Activated naive CD4-positive, alpha-beta T cell treated with anti-CD3 and anti-CD28 coated beads for 36 hours (primary cell): ENCODE measurements around the gene CACNA1F. TPM values are rescaled to one million over a fixed set of nuclear protein-coding genes. Genes with fewer than 3 reads are reported as not detected.

Experiments
- CTCF ChIA-PET: fragments of 350-600 bp; sonication (Branson Sonifier 250); formaldehyde crosslinking; loops from one replicate; lab custom pipeline; 2021; ENCODE audit warnings: antibody characterized with exemption; lab: Charles Lee
- DNase-seq: peaks from one replicate; pipeline ENCODE4 v3.0.0-alpha.2; 2020
- H3K27ac Mint-ChIP-seq: one replicate; pipeline ENCODE4 v1.8.0; 2021; ENCODE audit warnings: mild to moderate bottlenecking, mixed read lengths
- H3K27me3 Mint-ChIP-seq: one replicate; pipeline ENCODE4 v1.8.0; 2021; ENCODE audit warnings: low read depth, mixed read lengths
- H3K36me3 Mint-ChIP-seq: one replicate; pipeline ENCODE4 v1.8.0; 2021; ENCODE audit warnings: low read depth, mixed read lengths
- H3K4me1 Mint-ChIP-seq: one replicate; pipeline ENCODE4 v1.8.0; 2021; ENCODE audit warnings: low read depth, mixed read lengths
- H3K4me3 Mint-ChIP-seq: one replicate; pipeline ENCODE4 v1.8.0; 2021; ENCODE audit warnings: mild to moderate bottlenecking, moderate library complexity, mixed read lengths
- H3K9me3 Mint-ChIP-seq: one replicate; pipeline ENCODE4 v1.8.0; 2021; ENCODE audit warnings: mixed read lengths
- intact Hi-C: fragments of 100-400 bp; cut with micrococcal nuclease; formaldehyde crosslinking; loops from one replicate; pipeline ENCODE4 v1.15.1; 2023
- total RNA-seq, 2 experiments: library from RNA; stranded (reverse); gene quantifications; one replicate each; pipeline ENCODE4 v1.2.3, GENCODE V29; 2021

The CACNA1F gene
- total RNA-seq, 2 experiments from 2014 or later: 0.62 to 1.0 TPM

DNA sequence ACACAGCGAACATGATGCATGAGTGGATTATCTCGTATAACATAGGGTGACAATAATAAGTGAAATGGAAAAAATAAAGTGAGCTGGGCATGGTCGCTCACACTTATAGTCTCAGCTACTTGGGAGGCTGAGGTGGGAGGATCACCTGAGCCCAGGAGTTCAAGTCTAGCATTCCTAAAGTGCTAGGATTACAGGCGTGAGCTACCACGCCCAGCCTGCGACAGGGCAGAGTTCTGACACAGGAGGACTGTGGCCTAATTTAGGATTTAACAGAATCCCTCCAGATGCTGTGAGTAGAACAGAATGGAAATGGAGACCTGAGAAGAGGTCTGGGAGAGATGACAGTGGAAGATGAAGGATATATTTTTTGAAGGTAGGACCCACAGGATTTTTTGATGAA is 43.5 kb downstream of the CACNA1F start:
- DNase-seq: no peak
- peak overlapping the region; percentile 97 for H3K4me3 Mint-ChIP-seq
- H3K9me3 Mint-ChIP-seq: no peaks in the 10 kb centered on the region
- intact Hi-C loops: loop anchor here (2.0 to 10.0 kb wide), 4 partner anchors 35 to 688 kb away; partner anchors contain the start of genes GPKOW and USP27X
- H3K27ac Mint-ChIP-seq: peak overlapping the region; percentile 94
- CTCF ChIA-PET: interaction anchor here (1.8 kb wide), 1 partner anchor 47 kb away, joined by 4 read pairs; no protein-coding TSS in a partner anchor
- H3K36me3 Mint-ChIP-seq: no peaks in the 10 kb centered on the region
- H3K27me3 Mint-ChIP-seq: no peaks in the 10 kb centered on the region
- H3K4me1 Mint-ChIP-seq: peaks cover 30% of the 10 kb centered on the region

DNA sequence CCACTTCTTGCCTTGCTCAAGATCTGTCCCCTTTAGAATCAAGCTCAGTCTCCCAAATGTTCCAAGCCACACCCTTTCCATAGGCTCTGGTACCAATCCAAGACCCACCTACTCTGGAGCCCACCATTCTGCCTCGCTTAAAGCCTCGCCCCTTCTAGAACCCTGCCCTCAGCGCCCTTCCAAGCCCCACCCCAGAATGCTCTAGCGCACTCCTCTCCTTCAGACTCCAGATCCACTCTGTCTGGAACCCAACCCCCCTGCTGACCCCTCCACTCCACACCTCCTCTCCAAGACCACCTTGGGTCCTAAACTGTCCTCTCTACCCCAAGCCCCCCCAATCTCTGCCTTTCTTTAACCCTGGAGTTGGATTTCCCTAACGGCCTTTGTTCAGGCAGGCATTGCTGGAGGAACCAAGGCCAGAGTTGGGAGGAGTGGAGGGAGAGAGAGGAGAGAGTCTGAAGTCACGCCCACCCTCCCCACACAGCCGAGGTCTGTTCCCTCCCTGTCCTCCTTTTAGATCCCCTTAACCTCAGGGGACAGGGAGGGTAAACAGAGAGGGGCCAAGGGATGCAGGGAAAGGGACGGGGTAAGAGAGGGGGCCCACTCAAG is 44.6 kb downstream of the CACNA1F start:
- intact Hi-C loops: loop anchor here (5.0 kb wide), 1 partner anchor 689 kb away; the partner anchor contains the start of gene USP27X
- H3K4me1 Mint-ChIP-seq: peaks cover 30% of the 10 kb centered on the region
- no peak for DNase-seq

GRCh38 chrX:49187526-49187925 is 45.6 kb downstream of the CACNA1F start:
- intact Hi-C loops: loop anchor here (5.0 kb wide), 1 partner anchor 690 kb away; the partner anchor contains the start of gene USP27X
- H3K4me1 Mint-ChIP-seq: peaks cover 21% of the 10 kb centered on the region
- H3K36me3 Mint-ChIP-seq: no peaks in the 10 kb centered on the region
- H3K27me3 Mint-ChIP-seq: no peaks in the 10 kb centered on the region
- CTCF ChIA-PET: no interaction called here
- no peak overlapping the region for H3K27ac Mint-ChIP-seq
- no peak for DNase-seq
- H3K9me3 Mint-ChIP-seq: no peaks in the 10 kb centered on the region
- H3K4me3 Mint-ChIP-seq: no peak overlapping the region

More for the DNA sequence above, 44.6 kb downstream of the CACNA1F start:
- Mint-ChIP-seq H3K36me3 (no peaks in the 10 kb centered on the region), H3K9me3 (no peaks in the 10 kb centered on the region), H3K27ac (no peak overlapping the region), H3K27me3 (no peaks in the 10 kb centered on the region), H3K4me3 (no peak overlapping the region)
- CTCF ChIA-PET: interaction anchor here (1.8 kb wide), 1 partner anchor 46 kb away, joined by 4 read pairs; no protein-coding TSS in a partner anchor

GRCh38 chrX:49187028-49187394 is 46.1 kb downstream of the CACNA1F start:
- no peak for DNase-seq
- Mint-ChIP-seq H3K4me3 (no peak overlapping the region), H3K27ac (no peak overlapping the region), H3K9me3 (no peaks in the 10 kb centered on the region), H3K4me1 (peaks cover 16% of the 10 kb centered on the region), H3K27me3 (no peaks in the 10 kb centered on the region), H3K36me3 (peaks cover 4% of the 10 kb centered on the region)
- intact Hi-C loops: loop anchor here (5.0 kb wide), 1 partner anchor 690 kb away; the partner anchor contains the start of gene USP27X
- CTCF ChIA-PET: no interaction called here

DNA sequence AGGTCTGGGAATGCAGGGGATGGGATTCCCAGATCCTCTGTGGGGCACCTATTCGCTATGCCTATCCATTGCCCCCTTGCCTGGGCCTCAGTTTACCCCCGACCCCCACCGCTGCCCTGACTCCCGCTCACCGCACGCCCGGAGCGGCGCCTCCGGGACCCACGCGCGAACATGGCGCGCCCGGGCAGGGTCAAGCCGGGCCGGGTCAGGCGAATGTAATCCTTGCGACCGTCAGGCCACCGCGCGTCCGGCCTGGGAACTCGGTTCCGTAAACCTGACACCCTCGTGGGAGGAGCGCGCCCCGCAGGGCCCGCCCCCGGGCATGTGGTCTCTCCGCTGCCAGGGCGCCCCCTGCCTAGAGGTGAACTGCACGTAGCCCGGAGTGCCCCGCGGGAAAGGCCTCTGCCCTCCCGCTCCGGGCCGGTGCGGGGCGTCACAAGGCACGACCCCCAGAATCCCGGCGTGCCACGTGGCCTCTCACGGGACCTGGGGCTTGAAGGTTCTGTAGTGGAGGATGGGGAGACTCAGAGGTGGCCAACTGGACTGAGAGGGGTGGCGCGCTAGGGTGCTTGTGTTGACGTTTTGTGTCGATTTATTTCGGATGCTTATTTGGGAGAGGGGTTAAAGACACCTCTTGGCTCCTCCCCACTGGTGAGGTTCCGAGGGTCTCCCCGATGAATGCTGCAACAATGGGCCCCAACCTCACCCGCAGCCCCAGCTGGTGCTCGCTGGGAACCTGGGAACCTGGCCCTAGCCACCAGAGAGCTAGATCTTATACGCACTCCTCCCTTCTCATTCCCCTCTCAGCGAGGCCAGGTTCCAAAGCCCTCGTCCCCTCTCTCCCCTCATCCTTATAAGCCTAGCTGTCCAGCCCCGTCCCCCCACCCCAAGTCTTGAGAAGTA is 46.8 kb downstream of the CACNA1F start, which contains the start of gene PRICKLE3:
Gene PRICKLE3, minus strand, starts transcription at position 249 of the 903 bp plus-strand sequence. Its CDS starts 76 bp downstream, at position 173.
- H3K9me3 Mint-ChIP-seq: no peaks in the 10 kb centered on the region
- DNase-seq: peak; percentile 82
- intact Hi-C loops: loop anchor here (5.0 kb wide), 1 partner anchor 691 kb away; the partner anchor contains the start of gene USP27X
- H3K4me3 Mint-ChIP-seq: peak within 1 kb of the TSS; percentile 83
- no peaks in the 10 kb centered on the region for H3K27me3 Mint-ChIP-seq
- H3K36me3 Mint-ChIP-seq: peaks cover 4% of the 10 kb centered on the region
- CTCF ChIA-PET: interaction anchor here (0.6 kb wide), 1 partner anchor 25 kb away, joined by 3 read pairs; no protein-coding TSS in a partner anchor
- peaks cover 16% of the 10 kb centered on the region for H3K4me1 Mint-ChIP-seq
- H3K27ac Mint-ChIP-seq: peak within 1 kb of the TSS; percentile 84

DNA sequence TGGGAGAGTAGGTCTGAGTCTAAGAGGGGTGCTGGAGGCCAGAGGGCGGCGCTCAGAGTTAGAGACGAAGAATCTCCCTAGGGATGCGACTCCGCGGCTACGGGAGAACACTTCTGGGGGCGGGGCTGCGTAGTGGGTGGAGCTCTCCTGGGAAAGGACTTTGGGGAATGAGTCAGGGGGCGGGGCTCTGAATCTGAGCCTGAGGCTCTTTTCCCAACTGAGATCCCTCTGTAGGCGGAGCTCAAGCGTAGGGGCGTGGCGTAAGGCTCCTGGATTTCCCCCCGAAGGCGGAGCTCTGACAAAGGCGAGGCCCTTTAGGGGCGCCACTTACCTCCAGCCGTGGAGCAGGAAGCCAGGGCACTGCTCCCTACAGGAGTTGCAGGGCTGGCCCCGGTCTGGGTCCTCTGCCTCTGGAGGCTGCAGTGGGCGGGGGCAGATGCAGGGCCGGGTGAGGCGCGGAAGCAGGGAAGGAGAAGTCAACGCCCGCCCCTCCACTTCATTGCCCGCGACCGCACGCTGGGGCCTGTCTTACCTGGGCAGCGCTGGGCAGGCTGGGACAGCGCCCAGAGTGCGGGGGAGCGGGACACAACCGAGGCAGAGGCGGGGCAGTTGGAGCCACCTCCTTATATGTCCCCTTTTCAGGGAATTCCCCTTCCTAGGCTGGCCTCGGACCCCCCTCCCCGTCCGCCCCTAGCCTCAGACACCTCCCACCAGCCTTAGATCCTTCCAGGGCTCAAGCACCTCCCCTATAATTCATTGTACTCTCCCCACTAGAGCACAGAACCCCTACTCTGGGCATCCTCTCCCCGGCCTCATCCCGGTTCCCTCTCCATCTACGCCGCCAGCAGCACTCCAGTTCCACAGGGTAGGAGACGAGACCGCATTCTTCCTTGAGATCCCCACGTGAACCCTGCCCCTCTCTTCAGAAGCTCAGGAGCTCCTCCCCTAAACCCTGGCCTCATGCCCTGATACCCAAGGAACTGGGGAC is 48.6 kb downstream of the CACNA1F start:
- intact Hi-C loops: loop anchor here (1.0 to 5.0 kb wide), 3 partner anchors 12 to 693 kb away; partner anchors contain the start of gene USP27X
- Mint-ChIP-seq H3K4me3 (peak overlapping the region; percentile 83), H3K36me3 (peaks cover 9% of the 10 kb centered on the region), H3K4me1 (peaks cover 13% of the 10 kb centered on the region), H3K9me3 (no peaks in the 10 kb centered on the region), H3K27ac (peak overlapping the region; percentile 84), H3K27me3 (no peaks in the 10 kb centered on the region)
- peak; percentile 70 for DNase-seq
- CTCF ChIA-PET: interaction anchor here (1.0 kb wide), 1 partner anchor 8 kb away, joined by 3 read pairs; no protein-coding TSS in a partner anchor

GRCh38 chrX:49183701-49184281 is 49.3 kb downstream of the CACNA1F start:
- intact Hi-C loops: loop anchor here (1.0 to 2.0 kb wide), 2 partner anchors 11 to 17 kb away; no protein-coding TSS in a partner anchor
- Mint-ChIP-seq H3K36me3 (peaks cover 9% of the 10 kb centered on the region), H3K4me1 (peaks cover 9% of the 10 kb centered on the region), H3K4me3 (no peak overlapping the region), H3K27ac (no peak overlapping the region), H3K9me3 (no peaks in the 10 kb centered on the region), H3K27me3 (no peaks in the 10 kb centered on the region)
- no peak for DNase-seq
- CTCF ChIA-PET: interaction anchor here (1.0 kb wide), 1 partner anchor 9 kb away, joined by 3 read pairs; no protein-coding TSS in a partner anchor

DNA sequence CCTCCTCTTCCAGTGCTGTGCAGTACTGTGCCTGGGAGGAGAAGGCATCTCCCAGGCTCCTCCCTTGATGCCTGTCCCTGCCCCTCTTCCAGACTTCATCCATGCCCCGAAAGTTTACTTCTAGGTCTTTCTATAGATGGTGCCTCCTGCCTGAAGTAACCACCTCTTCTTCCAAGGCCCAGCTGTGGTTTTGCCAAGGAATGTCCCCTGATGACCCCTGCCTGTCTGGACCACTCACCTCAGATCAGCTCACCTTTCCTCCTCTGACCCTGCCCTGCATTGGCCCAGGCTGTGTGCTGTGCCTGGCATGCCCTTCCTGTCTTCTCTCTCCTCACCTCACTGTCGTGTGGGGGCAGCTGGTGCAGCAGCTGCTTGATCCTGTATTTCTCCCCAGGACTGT is 53.8 kb downstream of the CACNA1F start:
- H3K27me3 Mint-ChIP-seq: no peaks in the 10 kb centered on the region
- no peak for DNase-seq
- intact Hi-C loops: no loop called here
- CTCF ChIA-PET: no interaction called here
- peaks cover 24% of the 10 kb centered on the region for H3K36me3 Mint-ChIP-seq
- H3K4me3 Mint-ChIP-seq: no peak overlapping the region
- no peak overlapping the region for H3K27ac Mint-ChIP-seq
- H3K9me3 Mint-ChIP-seq: no peaks in the 10 kb centered on the region
- peaks cover 13% of the 10 kb centered on the region for H3K4me1 Mint-ChIP-seq

- Mint-ChIP-seq H3K27me3 (no peaks in the 10 kb centered on the region), H3K9me3 (no peaks in the 10 kb centered on the region), H3K4me1 (peaks cover 12% of the 10 kb centered on the region), H3K4me3 (no peak overlapping the region), H3K36me3 (peaks cover 27% of the 10 kb centered on the region), H3K27ac (no peak overlapping the region)
- intact Hi-C loops: no loop called here
- no peak for DNase-seq
- CTCF ChIA-PET: no interaction called here
Observed at GRCh38 chrX:49178537-49178936, 54.6 kb downstream of the CACNA1F start.

GRCh38 chrX:49177873-49178480 is 55.2 kb downstream of the CACNA1F start:
- Mint-ChIP-seq H3K36me3 (peaks cover 33% of the 10 kb centered on the region), H3K9me3 (no peaks in the 10 kb centered on the region), H3K4me3 (no peak overlapping the region), H3K4me1 (peaks cover 17% of the 10 kb centered on the region), H3K27ac (no peak overlapping the region), H3K27me3 (no peaks in the 10 kb centered on the region)
- CTCF ChIA-PET: no interaction called here
- intact Hi-C loops: no loop called here
- DNase-seq: no peak
